ES-I3 (cell line): Measurements from ENCODE around the gene PAQR7.

Experiments
- H3K36me3 ChIP-seq: 2 replicates; pipeline ENCODE4 v1.6.1; 2013; ENCODE audit warnings: mild to moderate bottlenecking, low read length, control low read depth, moderate library complexity; ENCODE audit not compliant: insufficient read depth
- H3K4me1 ChIP-seq: 2 replicates; pipeline ENCODE4 v1.6.1; 2013; ENCODE audit warnings: mild to moderate bottlenecking, control low read depth, low read length; ENCODE audit not compliant: insufficient read depth
- H3K9ac ChIP-seq: 2 replicates; pipeline ENCODE4 v1.6.1; 2013; ENCODE audit warnings: low read depth, mild to moderate bottlenecking, low read length, moderate library complexity
- H3K9me3 ChIP-seq: 2 replicates; pipeline ENCODE4 v1.6.1; 2013; ENCODE audit warnings: mild to moderate bottlenecking, low read length, moderate library complexity; ENCODE audit not compliant: control insufficient read depth, insufficient read depth

PAQR7 gene

DNA sequence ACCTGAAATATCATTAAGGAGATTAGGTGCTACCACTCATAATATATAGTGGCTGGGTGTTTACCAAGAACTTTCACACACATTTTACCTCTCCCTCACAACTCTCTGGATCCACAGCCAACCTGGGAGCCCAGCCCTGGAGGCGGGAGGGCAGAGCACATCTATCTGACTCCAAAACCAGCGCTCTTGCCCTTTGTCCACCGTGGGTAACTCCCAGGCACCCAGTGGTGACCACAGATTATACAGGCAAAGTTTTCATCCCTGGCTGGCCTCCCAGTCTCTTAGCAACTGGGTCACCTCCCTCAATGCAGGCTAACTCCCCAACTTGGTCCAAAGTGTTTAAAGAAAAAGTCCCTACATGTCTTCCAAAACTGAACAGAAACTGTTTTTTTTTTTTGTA lies 2.4 kb downstream of the PAQR7 start:
- H3K36me3 ChIP-seq: no peaks in the 10 kb centered on the region
- no peaks in the 10 kb centered on the region for H3K9me3 ChIP-seq
- H3K9ac ChIP-seq: no peak overlapping the region
- peaks cover 24% of the 10 kb centered on the region for H3K4me1 ChIP-seq

DNA sequence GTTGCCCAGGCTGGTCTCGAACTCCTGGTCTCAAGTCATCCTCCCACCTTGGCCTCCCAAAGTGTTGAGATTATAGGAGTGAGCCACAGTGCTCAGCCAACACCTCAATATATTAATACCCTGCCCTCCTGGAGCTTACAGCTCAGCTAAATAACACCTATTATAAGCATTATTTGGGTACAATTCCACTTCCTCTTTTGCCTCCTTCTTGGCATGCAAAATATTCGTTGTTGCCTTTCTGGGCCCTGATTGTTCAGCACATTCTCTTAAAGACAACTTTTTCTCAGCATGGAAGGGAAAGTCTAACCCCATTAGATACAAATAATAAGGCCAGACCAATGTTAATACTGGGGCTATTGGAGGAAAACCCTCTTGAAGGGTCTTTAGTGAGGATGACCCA lies 2.8 kb downstream of the PAQR7 start:
- no peaks in the 10 kb centered on the region for H3K9me3 ChIP-seq
- peaks cover 28% of the 10 kb centered on the region for H3K4me1 ChIP-seq
- no peak overlapping the region for H3K9ac ChIP-seq
- H3K36me3 ChIP-seq: no peaks in the 10 kb centered on the region

DNA sequence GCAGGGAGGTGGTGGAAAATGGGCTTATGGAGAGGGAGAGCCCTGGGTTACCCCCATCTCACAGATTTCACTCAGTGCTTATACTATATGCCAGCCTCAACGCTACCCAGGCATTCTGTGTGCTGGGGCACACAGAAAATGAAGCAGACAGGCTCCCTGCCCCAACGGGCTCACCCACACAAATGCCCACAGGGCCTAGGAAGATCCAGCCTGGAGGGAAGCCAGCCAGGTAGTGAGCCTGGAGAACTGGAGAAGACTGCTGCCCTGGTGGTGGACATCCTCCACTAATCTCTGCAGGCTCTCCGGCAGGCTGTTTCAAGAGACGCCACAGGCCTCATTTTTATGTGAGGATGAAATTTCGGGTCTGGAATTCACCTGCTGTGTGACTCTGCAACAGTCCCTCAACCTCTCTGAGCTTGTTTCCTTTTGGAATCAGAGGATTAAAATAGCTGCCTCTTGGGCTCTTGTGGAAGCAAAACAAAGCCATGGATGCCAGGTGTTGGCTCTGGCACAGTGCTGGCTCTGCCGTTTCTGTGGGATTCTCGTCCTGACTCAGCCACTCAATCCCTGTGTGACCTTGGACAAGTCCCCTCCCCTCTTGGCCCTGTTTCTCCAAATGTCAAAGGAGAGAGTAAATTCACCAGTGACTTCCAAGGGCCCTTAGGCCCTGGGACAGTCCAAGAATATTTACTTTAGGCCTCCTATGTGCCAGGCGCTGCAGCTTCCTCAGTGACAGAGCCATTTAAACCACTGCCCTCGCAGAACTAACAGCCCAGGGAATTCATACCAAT lies 3.6 kb downstream of the PAQR7 start:
- H3K9ac ChIP-seq: no peak overlapping the region
- H3K4me1 ChIP-seq: peaks cover 31% of the 10 kb centered on the region
- no peaks in the 10 kb centered on the region for H3K36me3 ChIP-seq
- no peaks in the 10 kb centered on the region for H3K9me3 ChIP-seq

DNA sequence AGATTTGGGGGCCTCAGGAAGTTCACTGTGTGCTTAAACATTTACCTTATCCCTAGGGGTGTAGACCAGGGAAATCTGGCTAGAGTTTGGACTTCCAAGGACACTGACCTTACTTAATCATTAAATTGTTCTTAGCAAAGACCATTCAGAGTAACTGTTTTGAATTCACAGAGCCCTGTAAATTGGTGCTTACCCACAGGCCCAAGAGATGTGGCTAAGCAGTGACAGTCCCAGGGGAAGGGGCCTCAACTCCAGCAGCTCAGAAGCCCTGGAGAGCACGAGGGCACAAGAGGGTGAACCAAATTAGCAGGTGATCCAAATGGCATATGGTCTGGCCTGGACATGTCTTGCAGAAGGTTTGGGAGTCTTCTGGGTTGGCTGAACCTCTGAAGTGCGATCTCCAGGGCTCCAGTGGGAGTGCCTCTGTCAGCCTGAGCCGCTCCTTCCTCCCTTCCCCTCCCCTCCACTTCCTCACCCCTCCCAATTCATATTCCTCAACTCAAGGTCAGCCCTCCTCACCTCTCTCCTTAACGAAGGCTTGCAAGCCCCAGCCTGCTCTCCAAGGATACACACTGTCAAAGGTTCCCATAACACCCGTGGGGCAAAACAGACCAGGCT lies 4.3 kb downstream of the PAQR7 start:
- H3K36me3 ChIP-seq: no peaks in the 10 kb centered on the region
- no peak overlapping the region for H3K9ac ChIP-seq
- H3K9me3 ChIP-seq: no peaks in the 10 kb centered on the region
- peaks cover 31% of the 10 kb centered on the region for H3K4me1 ChIP-seq

DNA sequence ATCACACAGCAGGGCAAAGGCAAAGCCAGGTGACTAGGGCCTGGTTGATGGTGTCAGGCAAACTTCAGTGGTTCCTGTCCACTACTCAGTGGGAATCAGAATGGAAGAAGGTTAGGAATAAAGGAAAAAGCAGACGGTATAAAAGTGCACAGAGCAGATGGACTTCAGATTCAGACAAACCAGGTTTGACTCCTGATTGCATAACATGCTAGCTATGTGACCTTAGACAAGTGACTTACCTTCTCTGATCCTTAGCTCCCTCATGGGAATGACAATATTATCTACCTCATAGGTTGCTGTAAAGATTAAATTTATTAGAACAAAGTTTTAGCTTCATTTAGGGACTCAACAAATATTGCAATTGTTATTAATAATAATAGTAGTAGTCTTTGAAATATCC lies 4.9 kb downstream of the PAQR7 start:
- Histone ChIP-seq H3K9ac (no peak overlapping the region), H3K36me3 (no peaks in the 10 kb centered on the region), H3K9me3 (no peaks in the 10 kb centered on the region), H3K4me1 (peaks cover 31% of the 10 kb centered on the region)

DNA sequence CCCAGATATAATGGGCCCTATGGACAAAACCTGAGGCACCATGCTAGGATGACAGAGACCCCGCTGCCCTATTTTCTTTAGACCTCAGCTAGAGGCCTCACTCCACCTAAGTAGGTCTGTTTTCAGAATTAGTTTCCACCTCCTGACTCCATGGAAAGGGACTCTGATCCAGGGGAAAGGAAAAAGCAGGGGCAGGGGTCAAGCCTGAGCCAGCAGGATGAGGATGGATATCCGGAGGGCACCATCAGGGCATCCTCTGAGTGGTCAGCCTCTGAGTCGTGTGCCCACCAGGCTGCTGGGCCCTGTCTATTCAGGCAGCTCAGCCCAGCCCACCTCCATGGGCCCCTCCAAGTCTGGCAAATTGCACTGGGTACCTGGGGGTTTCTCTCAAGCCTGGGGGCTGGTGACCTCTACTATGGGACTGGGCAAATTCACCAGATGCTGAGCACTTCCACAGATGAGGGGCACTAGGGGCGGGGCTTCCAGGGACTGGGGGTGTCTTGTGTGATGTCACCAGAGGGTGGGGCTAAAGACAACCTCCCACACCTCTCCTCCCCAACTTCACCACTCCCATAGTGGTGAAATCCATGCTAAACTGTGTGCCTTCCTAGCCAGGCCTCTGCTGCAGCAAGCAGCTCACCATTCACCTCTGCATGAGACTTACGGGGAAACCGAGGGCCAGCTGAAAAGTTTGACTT lies 5.5 kb downstream of the PAQR7 start:
- Histone ChIP-seq H3K9me3 (no peaks in the 10 kb centered on the region), H3K36me3 (no peaks in the 10 kb centered on the region), H3K4me1 (peaks cover 31% of the 10 kb centered on the region), H3K9ac (no peak overlapping the region)

DNA sequence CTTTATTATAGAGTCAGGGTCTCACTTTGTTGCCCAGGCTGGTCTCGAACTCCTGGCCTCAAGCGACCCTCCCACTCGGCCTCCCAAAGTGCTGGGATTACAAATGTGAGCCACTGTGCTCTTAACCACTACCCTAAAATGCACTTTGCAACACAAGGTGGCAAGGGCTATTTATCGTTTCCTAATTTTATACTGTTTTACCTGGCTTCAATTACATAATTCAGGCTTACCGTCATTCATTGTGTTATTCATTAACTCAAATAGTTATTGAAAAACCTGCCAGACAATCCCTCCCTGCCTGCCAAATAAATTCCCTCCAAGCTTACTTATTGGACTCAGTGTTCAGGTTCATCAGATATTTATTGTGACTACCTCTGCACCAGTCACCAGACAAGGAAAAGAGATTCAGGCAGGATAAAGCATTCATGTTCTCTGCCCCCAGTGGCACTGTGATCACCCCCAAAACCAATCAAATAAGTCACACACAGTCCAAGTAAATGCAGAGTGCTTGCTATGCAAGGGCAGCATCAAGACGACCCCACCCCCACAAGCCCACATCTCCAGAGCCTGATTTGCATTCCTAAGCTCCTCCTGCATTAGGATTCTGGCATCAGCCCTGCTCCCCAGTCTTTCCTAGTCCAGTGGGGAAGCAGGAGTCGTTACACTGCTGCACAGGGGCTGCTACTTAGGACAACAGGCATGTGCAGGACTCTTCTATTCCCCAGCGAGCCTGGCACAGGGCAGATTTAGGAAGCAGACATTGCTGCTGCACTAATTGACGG lies 8.1 kb downstream of the PAQR7 start:
- H3K4me1 ChIP-seq: peaks cover 21% of the 10 kb centered on the region
- no peaks in the 10 kb centered on the region for H3K36me3 ChIP-seq
- H3K9ac ChIP-seq: no peak overlapping the region
- no peaks in the 10 kb centered on the region for H3K9me3 ChIP-seq

DNA sequence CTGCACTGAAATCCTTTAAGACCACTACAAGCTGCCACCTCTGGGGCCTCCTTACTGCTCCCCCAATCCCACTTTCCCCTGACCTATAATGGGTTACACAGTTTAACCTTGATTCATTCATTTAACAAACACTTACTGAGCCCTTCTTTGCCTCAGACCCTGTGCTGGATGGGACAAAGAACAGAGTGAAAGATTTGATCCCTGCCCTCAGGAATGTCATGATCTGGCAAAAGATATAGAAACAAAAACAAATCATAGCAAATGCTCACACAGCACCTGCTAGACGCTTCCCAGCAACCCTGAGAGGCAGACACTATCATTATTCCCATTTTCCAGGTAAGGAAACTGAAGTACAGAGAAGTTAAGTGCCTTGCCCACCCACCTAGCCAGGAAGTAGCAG lies 9.2 kb downstream of the PAQR7 start:
- peaks cover 16% of the 10 kb centered on the region for H3K4me1 ChIP-seq
- H3K36me3 ChIP-seq: no peaks in the 10 kb centered on the region
- no peaks in the 10 kb centered on the region for H3K9me3 ChIP-seq
- no peak overlapping the region for H3K9ac ChIP-seq

DNA sequence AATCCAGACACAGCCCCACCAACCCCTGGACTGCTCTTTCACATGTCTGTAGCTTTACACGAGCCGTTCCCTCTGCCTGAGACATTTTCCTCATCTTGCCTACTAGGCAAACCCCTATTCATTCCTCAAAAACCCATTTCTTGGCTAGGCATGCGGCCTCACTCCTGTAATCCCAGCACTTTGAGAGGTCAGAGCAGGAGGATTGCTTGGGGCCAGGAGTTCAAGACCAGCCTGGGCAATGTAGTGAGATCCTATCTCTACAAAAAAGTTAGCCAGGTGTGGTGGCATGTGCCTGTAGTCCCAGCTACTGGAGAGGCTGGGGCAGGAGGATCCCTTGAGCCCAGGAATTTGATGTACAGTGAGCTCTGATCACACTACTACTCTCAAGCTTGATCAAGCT lies 11.1 kb downstream of the PAQR7 start:
- H3K9me3 ChIP-seq: no peaks in the 10 kb centered on the region
- H3K36me3 ChIP-seq: no peaks in the 10 kb centered on the region
- H3K4me1 ChIP-seq: peaks cover 7% of the 10 kb centered on the region
- no peak overlapping the region for H3K9ac ChIP-seq

DNA sequence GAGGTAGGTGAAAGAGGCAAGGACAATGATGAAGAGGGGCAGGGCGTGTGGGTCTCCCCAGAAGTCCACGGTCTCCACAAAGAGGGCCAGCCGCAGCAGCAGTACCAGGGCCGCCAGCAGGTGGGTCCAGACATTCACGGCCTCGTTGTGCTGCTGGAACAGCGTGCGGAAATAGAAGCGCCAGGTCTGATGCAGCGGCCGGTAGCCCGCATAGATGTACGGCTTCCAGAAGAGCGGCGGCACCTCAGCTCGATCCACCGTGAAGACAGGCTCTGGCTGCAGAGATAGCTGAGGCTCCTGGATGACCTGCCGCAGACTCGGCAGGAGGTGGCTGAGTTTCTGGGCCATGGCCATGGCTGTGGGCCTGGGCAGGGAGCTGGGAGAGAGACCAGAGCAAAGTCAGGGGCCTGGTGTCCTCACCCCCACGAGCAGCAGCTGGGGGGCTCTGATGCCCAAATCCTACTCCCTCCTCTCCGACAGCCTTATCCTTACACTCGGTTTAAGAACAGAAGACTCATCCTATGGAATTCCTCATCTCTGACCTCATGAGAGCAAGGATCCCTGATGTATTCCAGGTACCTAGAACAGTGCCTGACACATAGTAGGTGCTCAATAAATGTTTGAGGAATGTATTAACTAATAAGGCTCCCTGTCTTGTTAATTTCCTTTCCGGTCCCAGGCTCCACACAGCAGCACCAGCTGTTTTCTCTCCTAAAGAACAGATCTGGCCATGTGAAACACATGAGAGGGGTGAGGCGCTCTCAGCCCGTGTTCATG lies 11.8 kb downstream of the PAQR7 start:
- Histone ChIP-seq H3K4me1 (peaks cover 7% of the 10 kb centered on the region), H3K36me3 (no peaks in the 10 kb centered on the region), H3K9me3 (no peaks in the 10 kb centered on the region), H3K9ac (no peak overlapping the region)

DNA sequence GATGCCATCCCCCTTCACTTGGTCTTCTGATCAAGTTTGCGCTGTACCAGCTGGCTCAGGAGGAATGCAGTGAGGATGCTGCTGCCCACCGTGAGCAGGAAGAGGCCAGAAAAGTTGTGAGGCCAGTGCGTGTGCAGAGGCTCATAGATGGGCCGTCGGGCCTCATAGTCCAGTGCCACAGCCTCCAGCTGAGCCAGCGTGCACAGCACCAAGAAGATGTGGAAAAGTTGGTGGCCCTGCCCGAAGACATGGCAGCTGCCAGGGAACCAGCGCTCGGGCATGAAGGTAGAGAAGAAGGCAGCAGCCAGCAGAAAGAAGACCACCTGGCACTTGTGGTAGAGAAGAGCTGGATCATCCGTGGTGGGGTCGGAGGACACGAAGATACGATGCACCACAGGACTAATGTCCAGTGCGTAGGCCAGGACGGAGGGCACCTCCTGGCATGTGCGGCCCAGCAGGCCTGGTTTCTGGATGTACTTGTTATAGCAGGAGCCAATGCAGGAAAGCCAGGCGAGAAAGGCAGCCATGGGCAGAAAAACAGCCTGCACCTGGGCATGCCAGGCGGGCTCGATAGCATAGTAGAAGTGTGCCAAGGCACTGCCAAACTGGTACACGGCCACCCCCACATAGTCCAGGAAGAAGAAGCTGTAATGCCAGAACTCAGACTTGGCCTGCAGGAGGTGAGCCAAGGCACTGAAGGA lies 12.6 kb downstream of the PAQR7 start:
- H3K9me3 ChIP-seq: no peaks in the 10 kb centered on the region
- no peaks in the 10 kb centered on the region for H3K36me3 ChIP-seq
- H3K9ac ChIP-seq: no peak overlapping the region
- peaks cover 5% of the 10 kb centered on the region for H3K4me1 ChIP-seq

DNA sequence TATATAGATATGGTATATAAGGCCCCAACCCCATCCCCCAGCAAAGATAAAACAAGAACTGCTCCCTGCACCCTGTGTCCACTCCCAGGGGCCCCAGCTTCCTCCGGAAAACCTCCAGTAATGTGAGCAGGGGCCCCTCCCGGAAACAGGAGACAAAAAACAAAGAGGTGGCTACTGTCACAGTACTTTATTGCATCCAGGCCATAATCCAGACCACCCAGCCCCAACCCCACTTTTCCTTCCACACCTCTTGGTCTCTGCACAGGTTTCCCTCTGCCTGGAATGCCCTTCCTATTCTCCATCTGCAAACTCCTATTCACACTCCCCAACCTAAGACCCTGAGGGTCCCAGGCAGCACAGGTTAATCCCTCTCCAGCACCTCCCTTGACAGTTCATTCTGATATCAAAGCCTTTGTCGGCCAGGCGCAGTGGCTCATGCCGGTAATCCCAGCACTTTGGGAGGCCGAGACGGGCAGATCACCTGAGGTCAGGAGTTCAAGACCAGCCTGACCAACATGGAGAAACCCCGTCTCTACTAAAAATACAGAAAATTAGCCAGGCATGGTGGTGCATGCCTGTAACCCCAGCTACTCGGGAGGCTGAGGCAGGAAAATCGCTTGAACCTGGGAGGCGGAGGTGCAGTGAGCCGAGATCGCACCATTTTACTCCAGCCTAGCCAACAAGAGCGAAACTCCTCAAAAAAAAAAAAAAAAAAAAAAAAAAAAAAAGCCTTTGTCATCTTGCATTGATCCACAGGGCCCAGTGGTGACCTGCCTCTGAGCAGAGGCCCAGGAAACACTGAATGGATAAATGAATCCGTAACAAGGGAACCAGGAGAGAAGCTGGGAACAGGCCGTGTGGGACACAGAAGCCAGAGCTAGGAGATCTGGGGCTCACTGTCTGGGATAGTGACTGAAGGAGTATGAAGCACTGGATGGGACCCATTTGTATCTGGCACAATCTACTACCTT lies 13.9 kb downstream of the PAQR7 start:
- H3K4me1 ChIP-seq: no peaks in the 10 kb centered on the region
- H3K9me3 ChIP-seq: no peaks in the 10 kb centered on the region
- H3K9ac ChIP-seq: no peak overlapping the region
- H3K36me3 ChIP-seq: no peaks in the 10 kb centered on the region
